ENCODE measurements around the gene INPP5D.
A peak's percentile ranks its signal among the peaks of the same experiment; 100 is the strongest.
"Not testable (repeated sequence)": the region's sequence is repeated elsewhere in the genome, so short reads cannot be mapped to it uniquely, and the experiment has no call there.

The INPP5D gene

GRCh38 chr2:233053928-233054784 is 6.0 kb upstream of the INPP5D start:
- ATAC-seq (peak; percentile 73), DNase-seq (peak; percentile 88)

GRCh38 chr2:233055362-233055761 is 4.8 kb upstream of the INPP5D start:
- no peak for DNase-seq
- ATAC-seq: no peak

DNA sequence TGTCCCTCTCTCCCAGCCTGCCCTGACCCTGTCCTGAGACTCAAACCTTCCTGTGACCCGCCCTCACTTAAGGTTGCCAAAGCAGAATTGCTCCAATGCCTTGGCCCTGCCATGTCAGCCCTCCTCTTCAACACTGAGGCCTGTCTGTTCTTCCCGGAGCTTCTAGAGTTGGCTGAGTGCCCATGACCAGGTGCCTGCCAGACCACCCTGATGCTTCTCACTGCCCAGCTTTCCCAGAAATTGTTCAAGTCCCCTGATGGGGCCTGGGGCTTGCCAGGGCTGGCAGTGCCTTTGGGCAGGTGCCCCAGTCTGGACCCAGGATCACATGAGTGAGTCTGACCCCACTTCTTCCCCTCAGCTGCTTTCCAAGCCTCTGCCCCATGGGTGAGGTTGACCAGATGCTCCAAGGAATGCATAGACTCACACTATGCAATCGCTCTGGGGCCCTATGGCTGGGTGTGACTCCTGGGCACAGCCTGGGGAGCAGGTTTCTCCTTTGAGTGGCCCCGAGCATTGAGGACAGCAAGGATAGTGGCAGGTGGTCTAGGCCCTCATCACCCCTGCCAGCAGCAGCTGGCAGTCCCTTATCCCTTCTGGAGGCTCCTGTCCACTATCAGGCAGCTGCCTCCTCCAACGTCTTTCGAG is 3.1 kb upstream of the INPP5D start:
- DNase-seq (no peak), ATAC-seq (no peak)

GRCh38 chr2:233058717-233059546 is 1.2 kb upstream of the INPP5D start:
- ATAC-seq: no peak
- no peak for DNase-seq

DNA sequence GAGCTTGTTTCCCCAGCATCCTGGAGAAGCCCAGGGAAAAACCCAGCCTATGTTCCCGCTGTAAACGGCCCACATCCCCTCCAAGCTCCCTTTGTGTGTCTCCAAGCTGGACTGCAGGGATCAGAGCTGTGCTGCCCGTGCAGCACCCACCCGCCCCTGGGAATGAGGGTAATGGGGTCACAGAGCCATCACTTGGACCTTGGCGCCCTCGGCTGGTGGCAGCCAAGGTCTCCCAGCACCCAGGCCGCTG is 670 bp upstream of the INPP5D start:
- peak; percentile 2 for ATAC-seq
- no peak for DNase-seq

DNA sequence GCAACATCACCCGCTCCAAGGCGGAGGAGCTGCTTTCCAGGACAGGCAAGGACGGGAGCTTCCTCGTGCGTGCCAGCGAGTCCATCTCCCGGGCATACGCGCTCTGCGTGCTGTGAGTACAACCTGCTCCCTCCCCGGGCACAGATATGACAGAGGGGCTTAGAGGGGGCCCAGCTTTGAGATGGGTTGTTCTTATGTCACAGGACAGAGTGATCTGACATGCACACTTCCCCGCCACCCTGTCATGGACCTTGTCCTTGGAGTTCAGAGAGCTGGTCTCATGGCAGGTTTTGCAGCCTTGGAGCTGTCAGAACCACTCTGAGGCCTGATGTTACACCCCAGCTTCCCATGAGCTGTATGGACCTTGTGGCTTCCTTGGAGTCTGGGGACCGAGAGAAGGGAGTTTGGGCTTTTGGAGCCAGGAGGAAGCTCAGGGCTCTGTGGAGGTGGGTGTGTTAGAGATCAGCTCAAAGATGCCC is 398 bp downstream of the INPP5D start:
- peak; percentile 10 for ATAC-seq
- no peak for DNase-seq

- ATAC-seq (peak; percentile 10), DNase-seq (peak; percentile 62)
Observed at GRCh38 chr2:233060980-233061590, 943 bp downstream of the INPP5D start.

- ATAC-seq (peak; percentile 68), DNase-seq (peak; percentile 62)
Observed at GRCh38 chr2:233061591-233062450, 1.7 kb downstream of the INPP5D start.

DNA sequence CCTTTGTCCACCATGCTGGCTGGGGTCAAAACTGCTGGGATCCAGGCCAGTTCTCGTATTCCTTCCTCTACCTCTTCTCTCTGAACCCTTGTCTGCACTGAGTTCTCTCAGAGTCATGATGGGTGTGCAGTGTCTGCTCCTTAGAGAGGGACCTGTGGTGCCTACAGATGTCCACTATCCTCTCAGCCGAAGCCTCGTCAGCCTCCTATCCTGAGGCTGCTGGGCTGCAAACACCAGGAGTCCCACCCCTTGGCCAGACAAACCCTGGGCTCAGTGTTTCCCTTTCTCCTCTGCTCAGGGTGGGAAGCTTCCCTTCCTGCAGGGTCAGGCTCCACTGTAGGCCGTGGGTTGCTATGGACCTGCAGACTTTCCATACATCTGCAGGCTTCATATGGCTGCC is 2.3 kb downstream of the INPP5D start:
- ATAC-seq (no peak), DNase-seq (no peak)

DNA sequence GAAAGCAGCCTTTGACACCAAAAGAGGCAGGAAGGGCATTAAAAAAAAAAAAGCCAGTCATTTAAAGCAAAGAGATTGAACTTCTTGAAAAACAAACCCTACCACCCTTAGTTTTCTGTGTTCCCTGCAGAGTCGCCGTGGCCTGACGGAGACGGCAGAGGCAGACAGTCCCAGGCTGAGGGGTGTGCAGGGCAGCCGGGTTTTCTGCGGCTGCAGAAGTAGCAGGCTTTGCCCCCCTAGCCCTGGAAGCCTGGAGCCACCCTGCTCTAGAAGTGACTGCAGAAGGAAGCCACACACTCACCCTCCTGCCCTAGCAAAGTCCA is 2.8 kb downstream of the INPP5D start:
- DNase-seq: no peak
- no peak for ATAC-seq

DNA sequence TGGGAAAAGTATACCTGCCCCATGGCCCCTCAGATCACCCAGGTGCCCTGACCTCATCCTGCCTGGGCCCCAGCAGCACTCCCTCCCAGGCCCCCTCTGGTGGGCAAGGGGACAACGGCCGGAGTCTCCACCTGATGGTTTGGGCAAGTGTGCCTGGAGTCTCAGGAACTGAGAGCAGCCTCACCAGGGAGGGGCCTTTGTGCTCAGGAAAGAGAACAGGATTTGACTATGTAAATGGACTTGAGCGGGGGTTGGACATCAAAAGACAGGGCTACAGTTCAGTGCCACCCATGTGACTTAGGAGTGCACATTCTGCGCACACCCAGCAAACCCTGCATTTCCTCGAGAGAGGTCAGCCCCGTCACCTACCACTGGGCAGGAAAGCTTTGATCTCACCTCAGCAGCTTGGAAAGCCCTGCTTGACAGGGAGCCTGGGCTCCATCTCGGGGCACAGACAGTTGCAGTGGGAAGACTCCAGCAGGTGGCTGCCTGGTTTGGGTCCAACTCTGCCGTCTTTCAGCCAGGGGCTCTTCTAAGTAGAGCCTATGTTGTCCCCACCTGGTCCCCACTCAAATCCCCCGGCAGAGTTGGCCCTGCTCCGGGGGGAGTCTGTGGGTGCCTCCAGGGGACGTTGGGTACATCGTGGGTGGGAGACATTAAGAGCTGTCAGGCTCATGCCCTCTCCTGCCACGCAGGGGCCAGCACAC is 3.3 kb downstream of the INPP5D start:
- DNase-seq (peak; percentile 34), ATAC-seq (no peak)

GRCh38 chr2:233063976-233064411 is 3.9 kb downstream of the INPP5D start:
- ATAC-seq (no peak), DNase-seq (no peak)

GRCh38 chr2:233064530-233065199 is 4.5 kb downstream of the INPP5D start:
- DNase-seq: no peak
- no peak for ATAC-seq

DNA sequence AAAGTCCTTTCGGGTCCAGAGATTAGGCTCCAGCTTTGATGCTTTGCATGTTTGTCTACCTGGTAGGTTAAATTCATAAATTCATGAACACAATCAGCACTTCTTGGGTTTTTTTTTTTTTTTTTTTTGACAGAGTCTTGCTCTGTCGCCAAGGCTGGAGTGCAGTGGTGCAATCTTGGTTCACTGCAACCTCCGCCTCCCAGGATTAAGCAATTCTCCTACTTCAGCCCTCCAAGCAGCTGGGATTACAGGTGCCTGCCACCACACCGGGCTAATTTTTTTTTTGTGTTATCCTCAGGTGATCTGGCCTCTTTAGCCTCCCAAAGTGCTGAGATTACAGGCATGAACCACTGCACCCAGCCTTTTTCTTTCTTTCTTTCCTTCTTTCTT is 5.1 kb downstream of the INPP5D start:
- not testable (repeated sequence) for DNase-seq, ATAC-seq

- DNase-seq (no peak), ATAC-seq (no peak)
Observed at GRCh38 chr2:233065954-233066470, 5.9 kb downstream of the INPP5D start.

DNA sequence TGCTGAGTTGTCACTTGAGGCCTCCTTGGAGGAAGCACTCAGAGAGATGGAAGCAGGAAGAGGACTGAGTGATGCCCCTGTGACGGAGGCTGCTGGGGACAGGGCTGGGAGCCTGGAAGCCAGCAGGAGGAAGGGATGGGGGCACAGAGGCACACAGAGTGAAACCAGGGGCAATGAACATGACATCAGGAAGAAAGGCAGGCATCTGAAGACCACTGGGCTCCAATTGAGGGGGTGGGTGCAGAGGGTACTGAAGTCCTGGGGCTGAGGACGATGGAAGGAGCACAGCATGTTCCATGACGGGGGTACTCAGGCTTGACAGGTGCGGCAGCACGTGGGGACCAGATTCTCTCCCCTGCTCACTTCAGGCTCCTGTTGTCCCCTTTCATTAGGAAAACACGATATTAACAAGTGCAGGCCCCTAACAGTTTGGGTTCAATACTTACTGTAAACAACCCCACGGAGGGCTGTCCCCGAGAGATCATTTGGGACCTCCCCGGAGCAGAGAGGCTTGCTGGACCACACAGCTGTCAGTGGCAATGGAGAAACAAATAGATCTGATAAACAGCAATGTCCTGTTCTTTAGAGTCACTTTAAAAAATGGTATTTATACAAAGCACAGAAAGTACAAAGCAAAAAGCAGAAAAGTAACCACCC is 8.7 kb downstream of the INPP5D start:
- ATAC-seq: no peak
- no peak for DNase-seq

- no peak for DNase-seq
- no peak for ATAC-seq
Observed at GRCh38 chr2:233072838-233073237, 12.7 kb downstream of the INPP5D start.

DNA sequence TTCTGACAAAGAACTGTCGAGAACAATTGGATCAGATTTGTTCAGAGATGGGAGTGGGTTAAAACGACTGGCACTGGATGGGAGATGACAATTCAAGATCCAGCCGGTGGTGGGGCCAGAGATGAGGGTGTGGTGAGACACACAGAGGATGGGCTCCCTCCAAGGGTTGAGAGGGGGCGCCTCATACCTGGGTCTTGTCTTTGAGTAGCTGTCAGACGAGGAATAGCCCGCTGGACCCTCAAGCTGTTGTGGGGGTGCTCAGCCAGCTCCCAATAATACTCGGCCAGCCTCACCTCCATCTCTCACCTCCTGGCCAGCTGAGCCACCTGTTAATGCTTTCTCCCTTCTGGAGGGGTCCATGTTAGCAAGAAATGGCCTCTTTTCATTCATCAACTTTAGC is 14.0 kb downstream of the INPP5D start:
- no peak for ATAC-seq
- DNase-seq: no peak

DNA sequence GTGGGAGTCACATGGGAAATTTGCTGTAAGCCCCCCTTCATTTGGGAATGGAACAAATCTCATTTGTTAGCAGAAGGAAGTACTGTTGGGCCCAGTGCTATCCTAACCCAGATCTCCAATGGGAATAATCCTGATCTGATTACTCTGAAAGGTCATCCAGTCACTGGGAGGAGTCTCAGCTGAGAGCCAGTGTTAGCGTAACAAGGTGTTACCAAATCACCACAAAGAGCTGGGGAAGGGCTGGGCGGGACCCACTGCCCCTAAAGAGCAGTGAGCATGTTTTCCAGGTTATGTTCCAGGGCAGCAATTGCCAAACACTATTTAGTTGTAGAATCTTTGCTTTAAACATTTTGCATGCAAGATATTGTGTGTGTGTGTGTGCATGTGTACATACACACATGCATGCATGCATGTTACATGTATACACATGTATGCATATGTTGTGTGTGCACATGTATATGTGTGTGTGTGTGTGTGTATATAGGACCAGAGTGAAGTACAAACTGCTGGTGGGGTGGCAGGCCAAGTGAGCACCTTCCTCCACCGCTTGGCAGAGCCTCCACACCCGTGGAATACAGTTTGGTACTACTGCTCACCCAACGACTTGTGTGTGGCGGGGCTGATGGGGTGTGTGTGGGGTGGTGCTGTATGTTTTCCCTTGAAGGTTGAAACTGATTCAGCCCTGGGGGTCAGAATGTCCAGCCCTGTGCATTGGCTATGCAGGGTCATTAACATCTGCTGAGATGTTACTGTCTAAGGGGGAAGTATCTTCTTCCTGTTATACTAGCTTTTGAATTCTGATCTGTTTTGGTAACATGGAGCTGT is 15.2 kb downstream of the INPP5D start:
- ATAC-seq (no peak), DNase-seq (no peak)

Measured in stimulated activated naive CD8-positive, alpha-beta T cell treated with anti-CD3 and anti-CD28 coated beads, Interleukin-15, Interleukin-2, amounts not matched to agents 100 U/mL and 50 U/mL, for 24 hours (primary cell).